22Rv1 (cell line): ENCODE data around the gene NENF.

ENCODE experiments used
- H3K27ac ChIP-seq: fragments of 450-650 bp; 2 replicates; pipeline ENCODE4 v1.5.1; 2017
- ZFX ChIP-seq: fragments of 450-650 bp; IDR thresholded peaks from 2 replicates; pipeline ENCODE4 v1.6.1; 2017; ENCODE audit warnings: antibody characterized with exemption, borderline replicate concordance
- TF ChIP-seq, protein P1 (sequence below): fragments of 450-650 bp; IDR thresholded peaks from 2 replicates; pipeline ENCODE4 v1.5.1; 2017; ENCODE audit warnings: mild to moderate bottlenecking

The NENF gene

DNA sequence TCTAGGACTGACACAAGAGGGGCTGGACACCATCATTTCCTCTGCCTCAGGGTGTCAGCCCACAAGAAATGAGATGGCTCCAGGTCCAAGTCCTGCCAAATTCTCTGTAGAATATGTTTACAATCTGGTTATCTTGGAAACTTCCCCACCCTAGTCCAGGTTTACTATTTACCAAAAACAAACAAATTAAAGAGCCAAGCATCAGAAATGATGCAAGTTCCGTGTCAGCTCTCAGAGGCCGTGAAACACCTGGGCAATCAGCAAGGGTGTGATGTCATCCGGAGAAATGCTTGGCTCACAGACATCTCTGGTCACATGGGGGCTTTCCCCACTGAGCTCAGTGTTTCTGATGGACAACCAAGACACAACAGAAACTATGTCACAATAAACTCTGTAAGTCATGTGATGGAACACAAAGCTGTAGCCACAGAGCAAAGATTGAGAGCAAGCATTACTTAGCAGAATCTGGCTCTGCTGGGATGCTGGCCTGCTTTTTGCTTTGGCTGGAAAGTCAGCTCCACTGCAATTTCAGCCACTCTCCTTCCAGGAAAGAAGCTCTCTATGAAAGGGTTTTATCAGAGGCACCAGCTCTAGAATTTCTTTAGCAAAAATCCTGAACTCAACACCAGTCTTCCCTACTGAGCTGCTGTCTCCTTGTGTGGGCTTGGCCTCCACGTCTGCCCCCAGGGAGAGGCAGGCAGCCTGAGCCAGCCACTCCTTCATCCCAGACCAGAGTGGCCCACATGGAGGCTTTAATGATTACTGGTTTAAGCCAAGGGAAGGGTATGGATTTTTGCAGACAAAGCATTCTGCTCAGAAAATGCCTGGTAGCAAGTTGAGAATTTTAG lies 55.9 kb downstream of the NENF start:
- no peak for TF ChIP-seq ZFX
- TF ChIP-seq, protein P1, sequence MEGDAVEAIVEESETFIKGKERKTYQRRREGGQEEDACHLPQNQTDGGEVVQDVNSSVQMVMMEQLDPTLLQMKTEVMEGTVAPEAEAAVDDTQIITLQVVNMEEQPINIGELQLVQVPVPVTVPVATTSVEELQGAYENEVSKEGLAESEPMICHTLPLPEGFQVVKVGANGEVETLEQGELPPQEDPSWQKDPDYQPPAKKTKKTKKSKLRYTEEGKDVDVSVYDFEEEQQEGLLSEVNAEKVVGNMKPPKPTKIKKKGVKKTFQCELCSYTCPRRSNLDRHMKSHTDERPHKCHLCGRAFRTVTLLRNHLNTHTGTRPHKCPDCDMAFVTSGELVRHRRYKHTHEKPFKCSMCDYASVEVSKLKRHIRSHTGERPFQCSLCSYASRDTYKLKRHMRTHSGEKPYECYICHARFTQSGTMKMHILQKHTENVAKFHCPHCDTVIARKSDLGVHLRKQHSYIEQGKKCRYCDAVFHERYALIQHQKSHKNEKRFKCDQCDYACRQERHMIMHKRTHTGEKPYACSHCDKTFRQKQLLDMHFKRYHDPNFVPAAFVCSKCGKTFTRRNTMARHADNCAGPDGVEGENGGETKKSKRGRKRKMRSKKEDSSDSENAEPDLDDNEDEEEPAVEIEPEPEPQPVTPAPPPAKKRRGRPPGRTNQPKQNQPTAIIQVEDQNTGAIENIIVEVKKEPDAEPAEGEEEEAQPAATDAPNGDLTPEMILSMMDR = no peak
- peak overlapping the region; percentile 57 for H3K27ac ChIP-seq

DNA sequence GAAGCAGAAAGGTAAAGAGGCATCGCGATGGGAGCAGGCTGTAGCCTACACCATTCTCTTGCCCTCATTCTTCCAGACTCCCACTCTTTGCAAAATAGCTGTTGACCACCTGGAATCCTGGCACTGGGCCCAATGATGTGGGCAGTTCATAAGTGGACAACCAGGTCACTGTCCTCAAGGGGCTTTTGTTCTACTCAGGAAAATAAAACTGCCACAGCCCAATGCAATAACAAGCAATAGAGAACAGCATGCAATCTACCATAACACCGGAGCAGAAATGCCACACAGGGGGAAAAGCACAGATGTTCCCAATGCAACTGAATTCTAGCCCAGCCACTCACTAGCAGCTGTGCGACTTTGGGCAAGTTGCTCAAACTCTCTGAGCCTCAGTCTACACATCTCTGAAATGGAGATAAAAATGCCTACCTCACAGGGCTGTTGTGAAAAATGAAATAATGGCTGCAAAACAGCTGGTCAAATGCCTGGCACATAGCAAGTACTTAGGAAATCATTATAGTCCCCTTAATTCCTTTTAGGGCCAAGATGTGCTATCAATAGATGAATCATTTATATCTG lies 56.7 kb downstream of the NENF start:
- no peak for TF ChIP-seq ZFX
- TF ChIP-seq, protein P1 = no peak
- peak overlapping the region; percentile 57 for H3K27ac ChIP-seq

DNA sequence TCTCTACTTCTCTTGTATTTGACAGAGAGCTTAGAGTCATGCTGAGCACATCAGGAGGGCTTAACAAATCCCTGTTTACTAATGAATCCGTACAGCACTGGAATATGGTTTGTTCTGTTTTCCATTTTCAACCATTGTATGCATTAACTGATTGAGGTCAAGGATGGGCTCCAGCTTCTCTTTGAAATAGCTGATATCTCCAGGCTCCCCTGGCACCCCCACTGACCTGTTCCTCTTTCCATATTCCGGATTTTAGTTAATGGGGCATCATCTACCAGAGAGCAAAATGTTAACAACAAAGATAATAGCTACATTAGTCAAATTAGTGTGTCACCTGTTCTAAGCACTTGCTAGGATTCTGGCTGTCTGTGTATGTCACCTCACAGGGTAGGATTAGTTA lies 57.6 kb downstream of the NENF start:
- H3K27ac ChIP-seq = no peak overlapping the region
- no peak for TF ChIP-seq ZFX
- TF ChIP-seq, protein P1 = no peak

DNA sequence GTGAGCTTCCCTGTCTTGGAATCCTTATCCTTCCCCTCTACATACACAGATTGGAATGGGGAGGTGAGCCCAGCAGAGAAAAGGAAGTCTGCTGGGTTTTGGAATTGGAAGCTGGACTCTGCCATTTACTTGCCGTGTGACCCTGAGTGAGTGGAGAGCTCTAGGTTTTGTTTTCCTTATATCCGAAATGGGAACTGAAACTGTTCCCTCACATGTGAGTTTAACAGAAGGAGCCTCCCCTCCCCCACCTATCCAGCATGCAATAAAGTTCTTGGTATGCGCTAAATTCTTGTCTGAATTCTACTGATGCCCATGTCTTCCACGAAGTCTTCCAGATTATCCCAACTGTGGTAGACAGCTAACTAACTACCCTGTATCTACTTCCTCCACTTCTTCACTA lies 58.7 kb downstream of the NENF start:
- H3K27ac ChIP-seq = no peak overlapping the region
- TF ChIP-seq ZFX = no peak
- TF ChIP-seq, protein P1 = no peak
